Epithelial cell of prostate (primary cell): ENCODE data around the gene SKIC2.
"Not testable (repeated sequence)": the region's sequence is repeated elsewhere in the genome, so short reads cannot be mapped to it uniquely, and the experiment has no call there.

Experiments
- DNase-seq: peaks from one replicate; pipeline ENCODE4 v3.0.0-alpha.2; 2011; ENCODE audit warnings: low read depth, low spot score
- H3K27ac ChIP-seq: fragments of 450-650 bp; 2 replicates; pipeline ENCODE4 v1.5.1; 2017; ENCODE audit warnings: mild to moderate bottlenecking

The SKIC2 gene

GRCh38 chr6:31968326-31968725 lies 9.4 kb downstream of the SKIC2 start:
- H3K27ac ChIP-seq, result no peak overlapping the region
- DNase-seq, result no peak

DNA sequence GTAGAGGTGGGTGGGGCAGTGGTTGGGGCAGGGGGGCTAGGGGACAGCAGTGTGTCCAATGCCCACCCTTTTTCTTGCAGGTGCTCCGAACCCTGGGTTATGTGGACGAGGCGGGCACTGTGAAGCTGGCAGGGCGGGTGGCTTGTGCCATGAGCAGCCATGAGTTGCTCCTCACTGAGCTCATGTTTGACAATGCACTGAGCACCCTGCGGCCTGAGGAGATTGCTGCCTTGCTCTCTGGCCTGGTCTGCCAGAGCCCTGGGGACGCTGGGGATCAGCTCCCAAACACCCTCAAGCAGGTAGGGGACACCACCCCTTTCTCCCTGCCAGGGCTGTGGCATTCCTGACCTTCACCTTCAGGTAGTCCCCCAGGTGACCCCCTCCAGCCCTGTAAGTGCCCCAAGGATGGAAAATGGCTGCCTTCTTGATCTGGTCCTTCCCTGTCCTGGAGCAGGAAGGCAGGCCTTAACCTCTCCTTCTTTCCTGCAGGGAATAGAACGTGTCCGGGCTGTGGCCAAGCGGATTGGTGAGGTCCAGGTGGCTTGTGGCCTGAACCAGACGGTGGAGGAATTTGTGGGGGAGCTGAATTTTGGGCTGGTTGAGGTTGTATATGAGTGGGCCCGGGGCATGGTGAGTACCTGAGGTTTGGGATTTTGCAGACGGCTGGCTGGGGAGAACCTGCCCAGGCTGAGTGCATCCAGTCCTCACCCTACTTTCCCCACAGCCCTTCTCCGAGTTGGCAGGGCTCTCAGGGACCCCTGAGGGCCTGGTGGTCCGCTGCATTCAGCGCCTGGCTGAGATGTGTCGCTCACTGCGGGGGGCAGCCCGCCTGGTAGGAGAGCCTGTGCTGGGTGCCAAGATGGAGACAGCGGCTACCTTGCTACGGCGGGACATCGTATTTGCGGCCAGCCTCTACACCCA lies 10.1 kb downstream of the SKIC2 start:
- no peak for DNase-seq
- H3K27ac ChIP-seq, result no peak overlapping the region

DNA sequence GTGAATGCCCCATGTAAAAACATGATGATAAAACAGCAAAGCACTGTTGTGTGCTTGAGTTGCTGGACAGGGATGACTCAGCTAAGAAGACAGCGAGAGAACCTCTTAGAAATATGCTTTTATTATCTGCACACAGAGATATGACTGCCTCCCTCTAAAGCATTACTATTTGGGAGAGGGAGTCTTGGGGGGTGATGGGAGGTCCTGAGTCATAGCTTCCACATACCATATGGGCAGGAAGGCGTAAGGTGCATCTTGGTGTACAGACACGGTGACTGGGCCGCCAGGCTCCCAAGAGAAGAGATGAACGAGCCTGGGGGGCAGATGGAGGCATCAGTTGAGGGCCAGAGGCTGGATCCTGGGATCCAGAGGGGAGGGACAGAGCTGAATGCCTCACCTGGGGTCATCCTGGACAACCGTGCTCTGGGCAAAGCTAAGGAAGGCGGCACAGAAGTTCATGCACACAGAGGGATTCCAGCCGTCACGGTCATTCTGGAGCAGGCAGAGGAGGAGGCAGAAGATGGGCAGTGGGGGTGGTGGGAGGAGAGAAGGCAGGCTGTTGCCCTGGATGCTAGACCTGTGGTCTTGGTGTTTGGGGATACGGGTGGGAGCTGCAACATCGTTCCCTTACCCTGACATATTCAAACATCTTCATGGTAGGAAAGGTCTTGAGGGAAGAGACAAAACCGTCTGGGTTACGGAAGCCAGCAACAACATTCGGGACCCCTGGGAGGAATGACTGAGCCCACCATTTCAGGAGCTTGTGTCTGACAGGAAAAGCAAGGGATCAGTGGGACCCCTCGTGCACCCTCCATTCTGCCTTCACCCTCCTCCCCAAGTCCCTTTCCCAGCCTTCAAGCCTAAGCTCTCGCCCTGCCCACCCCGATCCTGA lies 11.0 kb downstream of the SKIC2 start:
- no peak overlapping the region for H3K27ac ChIP-seq
- DNase-seq, result no peak

- no peak for DNase-seq
- peak overlapping the region; percentile 97 for H3K27ac ChIP-seq
These were observed 11.8 kb downstream of the SKIC2 start for GRCh38 chr6:31970604-31971271.

DNA sequence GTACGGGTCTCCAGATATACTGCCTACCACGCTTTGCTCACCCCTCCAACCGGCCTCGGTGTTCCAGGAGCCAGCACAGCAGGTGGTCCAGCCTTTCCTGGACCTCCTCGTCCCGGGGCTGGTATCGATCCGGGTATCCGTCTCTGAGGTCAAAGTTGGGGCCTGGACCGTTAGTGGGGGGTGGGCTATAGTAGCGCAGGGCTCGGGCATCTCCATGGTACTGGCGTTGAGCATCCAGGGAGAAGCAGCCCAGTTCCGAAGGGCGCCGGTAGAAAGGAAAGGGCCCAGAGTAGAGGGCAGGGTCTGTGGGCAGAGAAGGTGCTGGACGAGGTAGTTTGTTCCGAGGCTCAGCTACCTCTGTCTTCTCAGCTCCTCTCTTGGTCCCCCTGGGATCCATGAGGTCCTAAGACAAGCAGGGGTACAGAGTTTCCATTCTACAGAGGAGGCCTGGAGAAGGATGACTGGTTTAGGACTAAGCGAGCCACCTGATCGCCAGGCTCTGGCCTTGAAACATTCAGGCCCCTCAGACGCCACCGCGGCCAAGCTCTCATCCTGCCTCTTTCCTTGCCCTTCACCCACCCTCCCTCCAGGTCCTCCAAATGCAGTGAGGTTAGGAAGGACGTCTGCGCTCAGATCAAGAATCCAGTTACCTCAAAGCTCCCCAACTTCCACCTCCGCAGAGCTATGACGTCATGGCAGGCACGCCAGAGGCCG lies 12.5 kb downstream of the SKIC2 start:
- DNase-seq, result no peak

GRCh38 chr6:31971993-31972708 lies 13.2 kb downstream of the SKIC2 start, which contains the start of gene DXO:
TSS of gene DXO (minus strand) at chr6:31972138. CDS start at chr6:31971675, 463 bp downstream.
- peak within 1 kb of the TSS; percentile 97 for H3K27ac ChIP-seq
- DNase-seq, result peak; percentile 95

More for the DNA sequence above, 12.5 kb downstream of the SKIC2 start:
- H3K27ac ChIP-seq, result peak overlapping the region; percentile 97

GRCh38 chr6:31972709-31973350 lies 13.9 kb downstream of the SKIC2 start:
- no peak for DNase-seq
- peak overlapping the region; percentile 97 for H3K27ac ChIP-seq

DNA sequence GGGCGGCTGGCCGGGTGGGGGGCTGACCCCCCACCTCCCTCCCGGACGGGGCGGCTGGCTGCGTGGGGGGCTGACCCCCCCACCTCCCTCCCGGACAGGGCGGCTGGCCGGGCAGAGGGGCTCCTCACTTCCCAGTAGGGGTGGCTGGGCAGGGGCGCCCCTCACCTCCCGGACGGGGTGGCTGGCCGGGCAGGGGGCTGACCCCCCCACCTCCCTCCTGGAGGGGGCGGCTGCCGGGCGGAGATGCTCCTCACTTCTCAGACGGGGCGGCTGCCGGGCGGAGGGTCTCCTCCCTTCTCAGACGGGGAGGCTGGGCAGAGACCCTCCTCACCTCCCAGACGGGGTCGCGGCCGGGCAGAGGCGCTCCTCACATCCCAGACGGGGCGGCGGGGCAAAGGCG lies 17.1 kb downstream of the SKIC2 start:
- not testable (repeated sequence) for H3K27ac ChIP-seq, DNase-seq

GRCh38 chr6:31977816-31978431 lies 18.9 kb downstream of the SKIC2 start:
- H3K27ac ChIP-seq, result no peak overlapping the region
- DNase-seq, result no peak

GRCh38 chr6:31978831-31979230 lies 19.9 kb downstream of the SKIC2 start:
- no peak for DNase-seq

GRCh38 chr6:31979238-31979898 lies 20.4 kb downstream of the SKIC2 start:
- DNase-seq, result no peak
- no peak overlapping the region for H3K27ac ChIP-seq

More at GRCh38 chr6:31978831-31979230, 19.9 kb downstream of the SKIC2 start:
- H3K27ac ChIP-seq, result no peak overlapping the region

- DNase-seq, H3K27ac ChIP-seq: not testable (repeated sequence)
These were observed 21.4 kb downstream of the SKIC2 start for GRCh38 chr6:31980195-31980876.

- H3K27ac ChIP-seq, DNase-seq: not testable (repeated sequence)
These were observed 22.0 kb downstream of the SKIC2 start for GRCh38 chr6:31980998-31981397.

DNA sequence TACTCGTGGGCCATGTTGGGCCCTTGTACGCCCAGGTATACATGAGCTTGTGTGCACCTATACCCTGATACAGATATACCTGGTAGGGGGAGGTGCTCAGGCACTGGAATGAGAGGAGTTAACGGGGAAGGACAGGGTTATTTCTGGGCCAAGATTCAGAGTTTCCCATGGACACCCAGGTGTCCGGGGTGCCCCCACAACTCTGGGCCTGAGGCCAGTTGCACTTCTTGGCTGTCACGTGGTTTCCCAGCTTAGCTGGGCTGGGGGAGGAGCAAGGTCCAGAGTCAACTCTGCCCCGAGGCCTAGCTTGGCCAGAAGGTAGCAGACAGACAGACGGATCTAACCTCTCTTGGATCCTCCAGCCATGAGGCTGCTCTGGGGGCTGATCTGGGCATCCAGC lies 22.8 kb downstream of the SKIC2 start, which contains the start of gene C4A:
Gene C4A, plus strand, starts transcription at position 314 of the 400 bp plus-strand sequence. Its CDS starts 51 bp downstream, at position 365.
- H3K27ac ChIP-seq, DNase-seq: not testable (repeated sequence)

DNA sequence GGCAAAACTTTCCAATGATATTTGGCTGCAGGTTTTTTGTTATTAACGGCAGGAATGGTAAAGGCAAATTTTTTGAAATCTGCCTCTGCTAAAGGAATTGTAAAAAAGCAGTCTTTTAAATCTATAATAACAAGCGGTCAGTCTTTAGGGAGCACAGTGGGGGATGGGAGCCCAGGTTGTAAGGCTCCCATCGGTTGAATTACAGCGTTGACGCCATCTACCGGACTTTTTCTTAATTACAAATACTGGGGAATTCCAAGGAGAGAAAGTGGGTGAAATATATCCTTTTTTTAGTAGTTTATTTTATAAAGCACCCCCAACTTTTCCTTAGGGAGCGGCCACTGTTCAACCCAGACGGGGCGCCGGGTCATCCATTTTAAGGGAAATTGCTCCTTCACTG lies 30.4 kb downstream of the SKIC2 start:
- DNase-seq, H3K27ac ChIP-seq: not testable (repeated sequence)

- DNase-seq, H3K27ac ChIP-seq: not testable (repeated sequence)
These were observed 35.4 kb downstream of the SKIC2 start for GRCh38 chr6:31994421-31994820.

GRCh38 chr6:31996385-31996784 lies 37.4 kb downstream of the SKIC2 start:
- not testable (repeated sequence) for DNase-seq, H3K27ac ChIP-seq
